HCT116 (cell line): ENCODE data around the gene BSND.

ENCODE experiments used
- EZH2 ChIP-seq: fragments of 200-600 bp; sonication (generic); IDR thresholded peaks from 2 replicates; pipeline ENCODE4 v1.6.1; 2017; ENCODE audit warnings: antibody characterized with exemption, mixed run types
- POLR2AphosphoS5 ChIP-seq: IDR thresholded peaks from 2 replicates; pipeline ENCODE4 v1.6.1; 2011; ENCODE audit warnings: mild to moderate bottlenecking, low read depth, low read length, moderate library complexity
- TF ChIP-seq, protein P1 (sequence below), 3 experiments: fragments of 200-600 bp in 1 of 3; sonication (generic) in 1 of 3; IDR thresholded peaks in 2 of 3; conservative IDR thresholded peaks in 1 of 3; 2 replicates each; pipeline ENCODE4 v1.5.1; 2012 to 2017; ENCODE audit warnings: low read depth in 2 of 3, low read length in 2 of 3, antibody characterized with exemption in 1 of 3, borderline replicate concordance in 1 of 3, control low read depth in 1 of 3, mild to moderate bottlenecking in 1 of 3, mixed read lengths in 1 of 3, mixed run types in 1 of 3, moderate library complexity in 1 of 3; ENCODE audit not compliant: insufficient read depth in 1 of 3

- TF ChIP-seq EZH2 (no peak), POLR2AphosphoS5 (no peak)
- TF ChIP-seq, protein P1, sequence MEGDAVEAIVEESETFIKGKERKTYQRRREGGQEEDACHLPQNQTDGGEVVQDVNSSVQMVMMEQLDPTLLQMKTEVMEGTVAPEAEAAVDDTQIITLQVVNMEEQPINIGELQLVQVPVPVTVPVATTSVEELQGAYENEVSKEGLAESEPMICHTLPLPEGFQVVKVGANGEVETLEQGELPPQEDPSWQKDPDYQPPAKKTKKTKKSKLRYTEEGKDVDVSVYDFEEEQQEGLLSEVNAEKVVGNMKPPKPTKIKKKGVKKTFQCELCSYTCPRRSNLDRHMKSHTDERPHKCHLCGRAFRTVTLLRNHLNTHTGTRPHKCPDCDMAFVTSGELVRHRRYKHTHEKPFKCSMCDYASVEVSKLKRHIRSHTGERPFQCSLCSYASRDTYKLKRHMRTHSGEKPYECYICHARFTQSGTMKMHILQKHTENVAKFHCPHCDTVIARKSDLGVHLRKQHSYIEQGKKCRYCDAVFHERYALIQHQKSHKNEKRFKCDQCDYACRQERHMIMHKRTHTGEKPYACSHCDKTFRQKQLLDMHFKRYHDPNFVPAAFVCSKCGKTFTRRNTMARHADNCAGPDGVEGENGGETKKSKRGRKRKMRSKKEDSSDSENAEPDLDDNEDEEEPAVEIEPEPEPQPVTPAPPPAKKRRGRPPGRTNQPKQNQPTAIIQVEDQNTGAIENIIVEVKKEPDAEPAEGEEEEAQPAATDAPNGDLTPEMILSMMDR (IDR thresholded peaks at IDR 0.05 in 2 of 3, conservative IDR thresholded peaks at IDR 0.05 in 1 of 3; ENCODE audit: borderline replicate concordance in 1 of 3, insufficient read depth in 1 of 3, low read depth in 2 of 3, low read length in 2 of 3): no peak
Observed at GRCh38 chr1:55000110-55001085, 1.7 kb downstream of the BSND start.
